Esophagus mucosa (tissue), 1 donor: ENCODE data around the gene ATG14. TPM values are rescaled to one million over a fixed set of nuclear protein-coding genes. Genes with fewer than 3 reads are reported as not detected.
"Not testable (repeated sequence)": the region's sequence is repeated elsewhere in the genome, so short reads cannot be mapped to it uniquely, and the experiment has no call there.

ENCODE experiments used
- ATAC-seq: fragments of 200-7000 bp; cut with Tn5 transposase; one replicate; pipeline ENCODE4 v1.9.1; 2020
- total RNA-seq: library from RNA; stranded (reverse); gene quantifications from one replicate; pipeline ENCODE4 v1.2.4, GENCODE V29; 2023
- donor health status: DM: yes; HTN: yes; CAD: no.

The ATG14 gene
- total RNA-seq, 1 donor from 2014 or later: 5.3 TPM

GRCh38 chr14:55386037-55386808 is 25.4 kb downstream of the ATG14 start:
- no peak for ATAC-seq

- ATAC-seq: no peak
These were observed 27.1 kb downstream of the ATG14 start for GRCh38 chr14:55384536-55384935.

DNA sequence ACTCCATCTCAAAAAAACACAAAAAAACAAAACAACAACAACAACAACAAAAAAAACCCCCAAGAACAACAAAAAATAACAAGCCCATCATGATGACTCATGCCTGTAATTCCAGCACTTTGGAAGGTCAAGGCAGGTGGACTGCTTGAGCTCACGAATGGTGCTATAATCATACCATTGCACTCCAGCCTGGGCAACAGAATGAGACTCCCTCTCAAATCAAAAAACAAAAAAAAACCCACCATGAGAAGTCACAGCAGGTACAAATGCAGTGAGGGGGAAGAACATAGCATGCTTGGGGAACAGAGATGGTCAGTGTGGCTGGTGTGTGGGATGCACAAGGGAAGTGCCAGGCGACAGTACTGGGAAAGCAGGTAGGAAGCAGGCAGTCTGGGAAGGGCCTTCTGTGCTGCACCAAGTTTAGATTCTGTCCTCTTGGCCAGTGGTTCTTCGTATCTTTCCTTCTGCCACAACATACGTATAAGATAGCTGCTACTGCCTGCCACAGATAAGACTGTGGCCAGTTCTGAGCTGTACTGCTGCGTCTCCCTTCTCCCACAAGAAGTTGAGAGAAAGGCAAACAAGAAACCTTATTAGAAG is 28.0 kb downstream of the ATG14 start:
- no peak for ATAC-seq

DNA sequence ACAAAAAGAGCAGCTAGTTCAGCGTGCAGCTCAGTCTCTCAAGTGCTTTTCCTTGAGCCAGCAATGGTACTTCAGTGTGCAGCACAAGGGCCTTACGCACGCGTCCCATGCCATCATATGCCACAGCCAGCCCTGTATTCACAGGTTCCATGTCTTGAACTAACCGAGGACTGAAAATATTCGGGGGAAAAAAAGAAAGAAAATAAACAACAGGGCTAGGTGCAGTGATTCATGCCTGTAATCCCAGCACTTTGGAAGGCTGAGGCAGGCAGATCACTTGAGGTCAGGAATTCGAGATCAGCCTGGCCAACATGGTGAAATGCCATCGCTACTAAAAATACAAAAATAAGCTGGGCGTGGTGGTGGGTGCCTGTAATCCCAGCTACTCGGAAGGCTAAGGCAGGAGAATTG is 28.6 kb downstream of the ATG14 start:
- ATAC-seq: not testable (repeated sequence)

DNA sequence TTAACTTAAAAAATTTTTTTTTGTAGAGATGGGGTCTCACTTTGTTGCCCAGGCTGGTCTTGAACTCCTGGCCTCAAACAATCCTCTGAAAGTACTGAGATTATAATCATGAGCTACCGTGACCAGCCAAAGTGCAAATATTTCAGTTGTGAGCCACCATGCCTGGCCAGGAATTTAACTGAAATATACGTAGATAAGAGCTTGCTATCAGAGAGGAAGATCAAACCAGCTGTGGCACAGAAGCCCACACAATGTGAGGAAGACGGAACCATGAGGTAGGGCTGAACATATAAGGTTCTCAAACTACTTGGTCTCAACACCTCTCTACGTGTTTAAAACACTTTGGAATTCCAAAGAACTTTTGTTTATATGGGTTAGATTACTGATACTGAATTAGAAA is 29.1 kb downstream of the ATG14 start:
- ATAC-seq: no peak

DNA sequence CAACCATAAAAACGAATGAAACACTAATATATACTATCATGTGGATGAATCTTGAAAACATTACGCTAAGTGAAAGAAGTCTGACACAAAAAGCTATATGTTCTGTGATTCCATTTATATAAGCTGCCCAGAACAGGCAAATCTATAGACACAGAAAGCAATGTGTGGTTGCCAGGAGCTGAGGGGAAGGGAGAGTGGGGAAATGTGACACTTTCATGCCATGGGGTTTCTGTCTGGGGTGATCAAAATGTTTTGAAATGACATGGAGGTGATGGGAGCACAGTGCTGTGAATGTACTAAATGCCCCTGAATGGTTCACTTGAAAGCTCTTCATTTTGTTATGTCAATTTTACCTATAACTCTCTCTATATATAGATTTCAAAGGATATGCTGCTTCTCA is 30.1 kb downstream of the ATG14 start:
- ATAC-seq: no peak

DNA sequence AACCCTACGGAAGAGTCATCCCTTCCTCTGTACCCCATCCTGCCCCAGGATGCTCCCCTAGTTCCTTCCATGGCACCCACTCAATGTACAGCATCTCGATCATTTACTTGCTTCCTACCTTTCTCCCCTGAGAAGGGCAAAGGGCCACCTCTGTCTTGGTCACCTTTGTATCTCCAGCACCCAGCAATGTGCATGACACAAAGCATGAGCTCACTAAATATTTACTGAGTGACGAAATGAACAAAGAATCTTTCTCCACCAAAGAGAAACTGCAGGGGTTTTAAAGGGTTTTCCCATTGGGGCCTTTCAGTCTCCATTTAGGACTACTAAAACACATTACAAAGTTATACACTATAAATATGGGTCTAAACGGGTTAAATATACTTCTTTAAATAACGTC is 30.6 kb downstream of the ATG14 start:
- no peak for ATAC-seq

- ATAC-seq: no peak
These were observed 34.4 kb downstream of the ATG14 start for GRCh38 chr14:55377236-55377635.

GRCh38 chr14:55374771-55375170 is 36.9 kb downstream of the ATG14 start:
- no peak for ATAC-seq

DNA sequence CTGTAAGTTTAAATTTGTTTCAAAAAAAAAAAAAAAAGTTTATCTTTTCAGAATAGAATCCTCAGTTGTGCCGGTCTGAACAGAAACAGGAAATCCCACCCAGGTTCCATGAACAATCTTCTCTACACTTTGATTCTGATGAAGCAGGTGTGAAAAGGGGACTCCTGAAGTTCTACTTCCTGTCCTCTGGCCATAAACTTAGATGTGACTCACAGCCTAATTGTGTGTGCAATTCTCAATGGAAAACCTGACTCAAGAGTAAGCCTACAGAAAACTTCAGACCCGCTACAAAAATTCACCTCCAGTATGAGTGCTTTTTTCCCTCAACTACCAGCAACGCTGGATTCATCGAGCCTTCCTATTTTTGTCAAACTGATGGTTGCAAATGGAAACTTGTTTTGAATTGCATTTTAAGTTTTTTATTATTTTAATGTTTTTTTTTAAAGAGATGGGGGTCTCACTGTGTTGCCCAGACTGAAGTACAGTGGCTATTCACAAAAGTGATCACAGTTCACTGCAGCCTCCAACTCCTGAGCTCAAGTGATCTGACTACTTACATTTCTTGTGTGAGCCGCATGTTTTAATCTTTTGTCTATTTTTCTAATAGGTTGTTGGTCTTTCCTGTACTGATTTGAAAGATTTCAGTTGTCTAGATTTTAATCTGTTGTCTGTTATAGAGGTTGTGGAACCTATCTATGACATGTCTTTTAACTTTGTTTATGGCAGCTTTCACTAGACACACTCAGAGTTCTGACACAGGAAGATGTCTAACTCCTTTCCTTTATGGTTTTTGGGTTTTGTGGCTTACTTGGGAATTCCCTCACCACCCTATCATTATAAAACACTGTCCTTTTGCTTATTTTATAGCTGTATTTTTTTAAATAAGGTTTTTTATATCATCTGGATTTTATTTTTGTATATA is 37.6 kb downstream of the ATG14 start:
- ATAC-seq: no peak

- ATAC-seq: no peak
These were observed 38.8 kb downstream of the ATG14 start for GRCh38 chr14:55372825-55373224.

DNA sequence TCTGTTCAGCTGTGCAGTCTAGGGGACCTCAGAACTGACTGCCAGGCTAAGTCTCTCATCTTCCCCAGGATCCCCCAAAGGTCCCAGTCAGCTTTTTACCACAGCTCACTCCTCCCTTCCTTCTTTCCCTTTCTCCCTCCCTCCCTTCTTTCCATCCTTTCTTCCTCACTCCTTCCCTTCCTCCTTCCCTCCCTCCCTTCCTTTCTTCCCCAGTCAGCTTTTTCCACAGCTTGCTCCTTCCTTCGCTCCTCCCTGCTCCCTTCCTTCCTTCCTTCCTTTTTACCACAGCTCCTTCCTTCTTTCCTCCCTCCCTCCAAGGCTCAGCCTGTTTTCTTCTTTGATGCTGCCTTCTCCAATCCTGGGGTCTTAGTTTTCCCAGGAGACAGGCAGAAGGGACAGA is 39.2 kb downstream of the ATG14 start:
- no peak for ATAC-seq

DNA sequence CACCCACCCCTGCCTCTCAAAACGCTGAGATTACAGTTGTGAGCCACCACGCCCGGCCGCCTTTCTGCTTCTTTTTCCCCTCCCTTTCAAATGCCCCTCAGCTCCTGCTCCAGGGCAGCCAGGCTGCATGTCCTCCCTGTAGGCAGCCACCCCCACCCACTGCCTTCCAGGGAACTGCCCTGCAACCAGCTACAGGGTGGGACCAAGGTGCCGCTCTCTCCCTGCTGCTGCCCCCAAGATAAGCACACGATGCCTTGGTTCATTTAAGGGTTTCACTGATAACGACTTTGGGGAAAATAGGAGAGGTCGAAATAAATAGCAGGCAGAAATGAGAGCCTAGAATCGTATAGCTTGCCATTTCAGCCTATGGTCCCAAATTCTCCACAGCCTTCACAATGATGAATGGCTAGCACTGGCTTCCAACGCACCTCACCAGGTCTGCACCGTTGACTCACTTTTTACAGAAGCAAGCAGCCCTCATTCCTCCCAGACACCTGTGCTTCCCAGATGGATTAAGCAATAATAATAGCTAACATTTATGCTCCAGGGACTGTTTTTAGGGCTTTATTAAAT is 40.7 kb downstream of the ATG14 start:
- ATAC-seq: no peak

DNA sequence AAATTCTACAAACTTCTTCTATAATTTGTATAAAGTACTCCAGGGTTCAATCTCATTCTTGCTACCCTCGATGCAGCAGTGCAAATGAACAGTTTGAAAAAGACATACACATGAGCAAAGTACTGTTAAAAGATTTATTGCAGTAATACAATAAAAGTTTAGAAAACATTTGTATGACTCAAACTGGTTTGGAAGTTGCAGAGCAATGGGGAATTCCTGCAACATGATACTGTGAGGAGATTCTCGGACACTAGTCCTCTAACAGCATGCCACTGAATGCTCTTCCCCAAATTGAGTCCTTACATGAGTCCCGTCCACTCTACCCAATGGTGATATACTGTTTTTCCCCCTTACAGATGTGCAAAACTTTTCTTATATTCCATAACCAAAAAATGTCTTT is 45.4 kb downstream of the ATG14 start:
- ATAC-seq: no peak

- ATAC-seq: no peak
These were observed 50.4 kb downstream of the ATG14 start for GRCh38 chr14:55361190-55361589.

DNA sequence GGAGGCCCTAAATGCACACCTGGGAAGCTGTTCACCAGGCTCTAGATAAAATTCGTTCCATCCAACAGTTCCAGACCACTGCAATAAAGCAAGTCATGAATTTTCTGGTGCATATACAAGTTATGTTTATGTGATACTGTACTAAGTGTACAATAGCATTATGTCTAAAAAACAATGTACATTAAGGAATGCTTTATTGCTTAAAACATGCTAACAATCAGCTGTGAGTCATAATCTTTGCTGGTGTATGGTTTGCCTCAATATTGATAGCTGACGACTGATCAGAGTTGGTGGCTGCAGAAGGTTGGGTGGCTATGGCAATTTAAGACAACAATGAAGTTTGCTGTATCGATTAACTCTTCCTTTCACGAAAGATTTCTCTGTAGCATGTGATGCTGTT is 52.3 kb downstream of the ATG14 start:
- ATAC-seq: no peak

GRCh38 chr14:55356913-55357312 is 54.7 kb downstream of the ATG14 start:
- no peak for ATAC-seq

- no peak for ATAC-seq
These were observed 55.7 kb downstream of the ATG14 start for GRCh38 chr14:55355922-55356321.

DNA sequence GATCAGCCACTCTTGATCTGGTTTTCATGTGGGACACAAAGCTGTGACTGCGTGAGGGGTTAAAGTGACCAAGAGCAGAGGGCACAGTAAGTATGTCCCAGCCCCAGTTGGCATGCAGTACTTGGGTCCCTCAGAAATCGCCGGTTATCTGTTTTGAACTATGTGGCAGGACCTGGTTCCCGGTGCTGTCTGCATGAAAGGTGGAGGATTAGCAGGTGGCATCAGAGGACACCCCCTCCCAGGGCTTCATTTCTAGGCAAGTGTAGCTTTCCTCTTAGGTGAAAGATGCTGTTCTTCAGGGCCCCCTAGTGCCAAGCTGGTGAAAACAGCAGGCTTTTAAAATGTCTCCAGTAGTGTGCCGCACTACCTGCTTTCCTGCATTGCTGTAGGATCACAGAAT is 57.1 kb downstream of the ATG14 start:
- peak; percentile 67 for ATAC-seq

DNA sequence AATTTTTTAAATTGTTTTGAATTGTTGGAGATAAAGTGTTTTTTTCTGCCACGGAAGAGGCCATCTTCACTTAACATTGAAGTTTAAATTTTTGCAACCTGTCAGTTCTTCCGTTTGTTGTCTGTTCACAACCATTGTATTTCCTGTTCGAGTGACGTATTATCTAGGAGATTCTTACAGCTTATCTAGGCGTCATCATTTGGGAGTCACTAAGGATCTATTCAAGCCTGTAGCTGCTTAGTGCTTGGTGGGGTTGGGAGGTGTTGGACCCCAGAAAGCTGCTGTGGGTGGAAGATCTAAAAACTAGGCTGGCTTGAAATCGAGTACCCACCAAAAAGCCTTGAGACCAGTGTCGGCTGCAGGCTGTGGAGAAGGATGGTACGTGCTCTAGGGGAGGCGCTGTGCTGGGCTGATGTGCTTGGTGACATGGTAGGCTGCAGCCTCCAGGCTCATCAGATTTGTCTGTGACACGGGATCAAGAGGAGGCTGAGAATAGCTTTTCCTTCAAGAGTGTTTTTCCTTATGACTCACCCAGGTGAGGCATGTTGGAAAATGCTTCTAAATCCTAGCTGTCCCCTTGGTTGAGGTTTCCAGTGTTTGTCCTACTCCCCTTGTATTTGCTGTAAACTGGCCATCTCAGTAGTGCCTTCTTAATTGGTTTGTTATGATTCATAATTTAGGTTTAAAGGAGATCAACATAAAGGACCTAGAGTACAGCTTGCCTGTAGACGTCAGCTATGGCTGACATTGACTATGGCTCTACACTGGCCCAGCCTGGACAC is 57.8 kb downstream of the ATG14 start:
- peak; percentile 54 for ATAC-seq

- no peak for ATAC-seq
These were observed 59.4 kb downstream of the ATG14 start for GRCh38 chr14:55352201-55352600.

DNA sequence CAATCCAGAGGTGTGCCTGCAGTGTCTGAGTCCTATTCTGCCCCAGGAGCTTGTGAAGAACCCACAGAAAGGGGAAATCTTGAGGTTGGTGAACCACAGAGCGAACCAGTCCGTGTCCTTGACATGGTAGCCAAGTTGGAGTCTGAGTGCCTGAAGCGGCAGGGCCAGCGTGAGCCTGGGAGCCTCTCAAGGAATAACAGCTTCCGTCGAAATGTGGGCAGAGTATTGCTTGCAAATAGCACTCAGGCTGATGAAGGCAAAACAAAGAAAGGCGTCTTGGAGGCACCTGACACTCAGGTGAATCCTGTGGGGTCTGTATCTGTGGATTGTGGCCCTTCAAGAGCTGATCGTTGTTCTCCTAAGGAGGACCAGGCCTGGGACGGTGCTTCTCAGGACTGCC is 60.5 kb downstream of the ATG14 start:
- no peak for ATAC-seq
